ENCODE results near the gene ATPAF1.

ATPAF1 gene

GRCh38 chr1:46646331-46646730 is 21.8 kb downstream of the ATPAF1 start:
- H3K9me3 ChIP-seq (ENCODE audit: severe bottlenecking), result peaks cover 6% of the 10 kb centered on the region
- no peak overlapping the region for H3K4me3 ChIP-seq (ENCODE audit: low read depth, low read length)
- H3K36me3 ChIP-seq, result peaks cover 5% of the 10 kb centered on the region
- DNase-seq, result no peak
- no peaks in the 10 kb centered on the region for H3K27me3 ChIP-seq (ENCODE audit: insufficient read depth, low read depth, severe bottlenecking)
- no peak for TF ChIP-seq CTCF (IDR thresholded peaks at IDR 0.05; ENCODE audit: low read depth, low read length)
- H3K27ac ChIP-seq, result no peak overlapping the region

- Histone ChIP-seq H3K27me3 (ENCODE audit: insufficient read depth, low read depth, severe bottlenecking) (no peaks in the 10 kb centered on the region), H3K36me3 (peaks cover 4% of the 10 kb centered on the region), H3K9me3 (ENCODE audit: severe bottlenecking) (peaks cover 6% of the 10 kb centered on the region), H3K27ac (no peak overlapping the region), H3K4me3 (ENCODE audit: low read depth, low read length) (no peak overlapping the region)
- TF ChIP-seq CTCF (IDR thresholded peaks at IDR 0.05; ENCODE audit: low read depth, low read length), result no peak
- no peak for DNase-seq
These were observed 22.3 kb downstream of the ATPAF1 start for GRCh38 chr1:46645815-46646214.

- Histone ChIP-seq H3K4me3 (ENCODE audit: low read depth, low read length) (no peak overlapping the region), H3K27me3 (ENCODE audit: insufficient read depth, low read depth, severe bottlenecking) (no peaks in the 10 kb centered on the region), H3K9me3 (ENCODE audit: severe bottlenecking) (no peaks in the 10 kb centered on the region), H3K36me3 (no peaks in the 10 kb centered on the region; the same call in 1 of the 2 replicates), H3K27ac (no peak overlapping the region)
- DNase-seq, result no peak
- TF ChIP-seq CTCF (IDR thresholded peaks at IDR 0.05; ENCODE audit: low read depth, low read length), result no peak
These were observed 24.8 kb downstream of the ATPAF1 start for GRCh38 chr1:46643368-46643775.

GRCh38 chr1:46642115-46642680 is 26.0 kb downstream of the ATPAF1 start:
- TF ChIP-seq CTCF (IDR thresholded peaks at IDR 0.05; ENCODE audit: low read depth, low read length), result no peak
- no peak overlapping the region for H3K27ac ChIP-seq
- H3K36me3 ChIP-seq, result no peaks in the 10 kb centered on the region; the same call in 1 of the 2 replicates
- H3K27me3 ChIP-seq (ENCODE audit: insufficient read depth, low read depth, severe bottlenecking), result no peaks in the 10 kb centered on the region
- no peak for DNase-seq
- H3K9me3 ChIP-seq (ENCODE audit: severe bottlenecking), result no peaks in the 10 kb centered on the region
- H3K4me3 ChIP-seq (ENCODE audit: low read depth, low read length), result no peak overlapping the region

- no peaks in the 10 kb centered on the region for H3K27me3 ChIP-seq (ENCODE audit: insufficient read depth, low read depth, severe bottlenecking)
- no peak overlapping the region for H3K27ac ChIP-seq
- DNase-seq, result no peak
- H3K9me3 ChIP-seq (ENCODE audit: severe bottlenecking), result no peaks in the 10 kb centered on the region
- TF ChIP-seq CTCF (IDR thresholded peaks at IDR 0.05; ENCODE audit: low read depth, low read length), result no peak
- H3K36me3 ChIP-seq, result peaks cover under 1% of the 10 kb centered on the region; the same call in 1 of the 2 replicates
- H3K4me3 ChIP-seq (ENCODE audit: low read depth, low read length), result no peak overlapping the region
These were observed 28.6 kb downstream of the ATPAF1 start for GRCh38 chr1:46639547-46639946.

- H3K4me3 ChIP-seq (ENCODE audit: low read depth, low read length), result no peak overlapping the region
- H3K27me3 ChIP-seq (ENCODE audit: insufficient read depth, low read depth, severe bottlenecking), result no peaks in the 10 kb centered on the region
- TF ChIP-seq CTCF (IDR thresholded peaks at IDR 0.05; ENCODE audit: low read depth, low read length), result no peak
- H3K36me3 ChIP-seq, result peaks cover 6% of the 10 kb centered on the region
- no peak overlapping the region for H3K27ac ChIP-seq
- DNase-seq, result no peak
- no peaks in the 10 kb centered on the region for H3K9me3 ChIP-seq (ENCODE audit: severe bottlenecking)
These were observed 29.2 kb downstream of the ATPAF1 start for GRCh38 chr1:46638921-46639320.
